ENCODE measurements around the gene BTN3A1.

Gene BTN3A1

DNA sequence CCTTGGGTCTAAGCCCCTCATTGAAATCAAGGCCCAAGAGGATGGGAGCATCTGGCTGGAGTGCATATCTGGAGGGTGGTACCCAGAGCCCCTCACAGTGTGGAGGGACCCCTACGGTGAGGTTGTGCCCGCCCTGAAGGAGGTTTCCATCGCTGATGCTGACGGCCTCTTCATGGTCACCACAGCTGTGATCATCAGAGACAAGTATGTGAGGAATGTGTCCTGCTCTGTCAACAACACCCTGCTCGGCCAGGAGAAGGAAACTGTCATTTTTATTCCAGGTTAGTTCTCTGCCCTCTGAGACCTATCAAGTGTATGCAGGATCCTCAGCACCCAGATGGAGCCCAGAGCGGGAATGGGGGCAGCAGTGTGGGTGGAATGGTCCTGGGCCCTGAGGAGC is 14.1 kb upstream of the BTN3A1 start:
- ATAC-seq (replicated peaks) (no peak), DNase-seq (no peak)
- peaks cover 43 to 64% of the 10 kb centered on the region in 2 donors for H3K4me1 Mint-ChIP-seq
- H3K36me3 Mint-ChIP-seq, result peaks cover 51 to 68% of the 10 kb centered on the region in 2 donors
- H3K9me3 Mint-ChIP-seq, result no peaks in the 10 kb centered on the region
- no peaks in the 10 kb centered on the region for H3K27me3 Mint-ChIP-seq
- H3K27ac Mint-ChIP-seq, result peak overlapping the region; percentile 68
- peak overlapping the region in 1 of 2 donors; percentile 7 for H3K4me3 Mint-ChIP-seq

- Mint-ChIP-seq H3K4me3 (no peak overlapping the region), H3K4me1 (peaks cover 47 to 67% of the 10 kb centered on the region in 2 donors)
Observed at GRCh38 chr6:26388441-26388840, 13.6 kb upstream of the BTN3A1 start.

GRCh38 chr6:26389349-26389894 is 12.7 kb upstream of the BTN3A1 start:
- H3K4me1 Mint-ChIP-seq, result peaks cover 44 to 63% of the 10 kb centered on the region in 2 donors
- H3K27ac Mint-ChIP-seq, result no peak overlapping the region
- DNase-seq (no peak), ATAC-seq (replicated peaks) (peak in 1 of 2 donors; percentile 26)
- no peaks in the 10 kb centered on the region for H3K9me3 Mint-ChIP-seq
- H3K27me3 Mint-ChIP-seq, result no peaks in the 10 kb centered on the region
- H3K36me3 Mint-ChIP-seq, result peaks cover 53 to 70% of the 10 kb centered on the region in 2 donors
- H3K4me3 Mint-ChIP-seq, result no peak overlapping the region

More at GRCh38 chr6:26388441-26388840, 13.6 kb upstream of the BTN3A1 start:
- H3K9me3 Mint-ChIP-seq, result no peaks in the 10 kb centered on the region
- no peak for DNase-seq
- H3K27me3 Mint-ChIP-seq, result no peaks in the 10 kb centered on the region
- ATAC-seq (replicated peaks), result no peak
- H3K27ac Mint-ChIP-seq, result peak overlapping the region; percentile 68
- peaks cover 54 to 70% of the 10 kb centered on the region in 2 donors for H3K36me3 Mint-ChIP-seq

DNA sequence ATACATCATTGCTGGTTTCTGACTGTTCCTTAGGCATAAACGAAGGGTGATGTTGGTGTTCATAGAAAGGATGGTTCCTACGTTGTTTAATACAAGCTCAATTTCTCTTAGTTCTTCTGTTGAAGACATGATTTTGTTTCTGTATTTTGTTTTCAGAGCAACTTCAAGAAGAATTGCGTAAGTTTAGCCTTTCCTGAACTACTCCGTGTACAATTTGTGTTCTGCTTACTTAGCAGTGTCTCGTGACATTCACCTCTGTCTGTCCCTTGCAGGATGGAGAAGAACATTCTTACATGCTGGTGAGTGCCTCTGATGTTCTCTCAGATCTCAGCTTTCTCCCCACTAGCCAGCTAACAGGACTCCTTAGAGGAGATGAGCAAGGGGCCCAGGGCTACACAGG is 11.5 kb upstream of the BTN3A1 start:
- DNase-seq, result no peak
- H3K27me3 Mint-ChIP-seq, result no peaks in the 10 kb centered on the region

GRCh38 chr6:26392932-26393636 is 9.0 kb upstream of the BTN3A1 start:
- Mint-ChIP-seq H3K27me3 (no peaks in the 10 kb centered on the region), H3K4me1 (peaks cover 39 to 53% of the 10 kb centered on the region in 2 donors), H3K9me3 (no peaks in the 10 kb centered on the region), H3K27ac (peak overlapping the region; percentile 56), H3K4me3 (no peak overlapping the region), H3K36me3 (peaks cover 38 to 66% of the 10 kb centered on the region in 2 donors)
- DNase-seq (no peak), ATAC-seq (replicated peaks) (peak; percentile 62 to 63)

More for the DNA sequence above, 11.5 kb upstream of the BTN3A1 start:
- H3K9me3 Mint-ChIP-seq, result no peaks in the 10 kb centered on the region
- H3K36me3 Mint-ChIP-seq, result peaks cover 51 to 67% of the 10 kb centered on the region in 2 donors
- no peak overlapping the region for H3K27ac Mint-ChIP-seq
- H3K4me3 Mint-ChIP-seq, result no peak overlapping the region
- no peak for ATAC-seq (replicated peaks)
- peaks cover 43 to 55% of the 10 kb centered on the region in 2 donors for H3K4me1 Mint-ChIP-seq

- H3K36me3 Mint-ChIP-seq, result peaks cover 29 to 60% of the 10 kb centered on the region in 2 donors
- DNase-seq, result no peak
- H3K4me1 Mint-ChIP-seq, result peaks cover 32 to 41% of the 10 kb centered on the region in 2 donors
- no peaks in the 10 kb centered on the region for H3K9me3 Mint-ChIP-seq
- ATAC-seq (replicated peaks), result no peak
- no peak overlapping the region for H3K4me3 Mint-ChIP-seq
- no peaks in the 10 kb centered on the region for H3K27me3 Mint-ChIP-seq
- H3K27ac Mint-ChIP-seq, result no peak overlapping the region
Observed at GRCh38 chr6:26394289-26394688, 7.8 kb upstream of the BTN3A1 start.

GRCh38 chr6:26398555-26398954 is 3.5 kb upstream of the BTN3A1 start:
- no peak for DNase-seq

GRCh38 chr6:26400626-26401025 is 1.4 kb upstream of the BTN3A1 start:
- Mint-ChIP-seq H3K9me3 (no peaks in the 10 kb centered on the region), H3K27ac (peak overlapping the region; percentile 82), H3K27me3 (no peaks in the 10 kb centered on the region), H3K4me1 (peaks cover 36 to 67% of the 10 kb centered on the region in 2 donors), H3K36me3 (peaks cover 6 to 21% of the 10 kb centered on the region in 2 donors), H3K4me3 (no peak overlapping the region)
- no peak for DNase-seq
- peak; percentile 39 for ATAC-seq (replicated peaks)

More at GRCh38 chr6:26398555-26398954, 3.5 kb upstream of the BTN3A1 start:
- Mint-ChIP-seq H3K27me3 (no peaks in the 10 kb centered on the region), H3K9me3 (no peaks in the 10 kb centered on the region), H3K4me1 (peaks cover 27 to 50% of the 10 kb centered on the region in 2 donors), H3K36me3 (peaks cover 6 to 22% of the 10 kb centered on the region in 2 donors), H3K4me3 (no peak overlapping the region), H3K27ac (no peak overlapping the region)
- no peak for ATAC-seq (replicated peaks)

DNA sequence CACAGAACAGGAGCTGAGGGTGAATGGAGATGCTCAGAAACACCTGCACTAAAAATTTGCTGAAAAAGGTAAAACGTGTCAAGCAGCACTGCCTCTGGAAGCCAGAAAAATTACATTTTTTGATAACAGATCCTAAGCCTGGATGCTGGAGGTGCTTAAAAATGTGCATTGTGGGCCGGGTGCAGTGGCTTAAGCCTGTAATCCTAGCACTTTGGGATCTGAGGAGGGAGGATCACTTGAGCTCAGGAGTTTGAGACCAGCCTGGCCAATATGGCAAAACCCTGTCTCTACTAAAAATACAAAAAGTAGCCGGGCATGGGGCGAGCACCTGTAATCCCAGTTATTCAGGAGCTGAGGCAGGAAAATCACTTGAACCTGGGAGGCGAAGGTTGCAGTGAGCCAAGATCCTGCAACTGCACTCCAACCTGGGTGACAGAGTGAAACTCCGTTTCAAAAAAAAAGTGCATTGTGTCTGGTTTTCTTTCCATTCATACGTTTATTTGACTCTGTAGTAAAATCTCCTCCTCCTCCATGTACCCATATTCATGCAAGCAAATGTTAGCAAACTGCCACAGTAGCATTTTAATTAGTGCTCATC is 587 bp upstream of the BTN3A1 start:
- H3K36me3 Mint-ChIP-seq, result peaks cover 8 to 19% of the 10 kb centered on the region in 2 donors
- H3K4me1 Mint-ChIP-seq, result peaks cover 35 to 64% of the 10 kb centered on the region in 2 donors
- H3K4me3 Mint-ChIP-seq, result peak overlapping the region; percentile 92
- DNase-seq (no peak), ATAC-seq (replicated peaks) (peak in 1 of 2 donors; percentile 9)
- no peaks in the 10 kb centered on the region for H3K9me3 Mint-ChIP-seq
- H3K27ac Mint-ChIP-seq, result peak overlapping the region; percentile 98
- H3K27me3 Mint-ChIP-seq, result no peaks in the 10 kb centered on the region

GRCh38 chr6:26403893-26404292 is 1.8 kb downstream of the BTN3A1 start:
- H3K4me3 Mint-ChIP-seq, result peak overlapping the region in 1 of 2 donors; percentile 45
- H3K27me3 Mint-ChIP-seq, result no peaks in the 10 kb centered on the region
- no peaks in the 10 kb centered on the region for H3K9me3 Mint-ChIP-seq
- ATAC-seq (replicated peaks) (no peak), DNase-seq (no peak)
- no peak overlapping the region for H3K27ac Mint-ChIP-seq
- H3K4me1 Mint-ChIP-seq, result peaks cover 39 to 64% of the 10 kb centered on the region in 2 donors
- H3K36me3 Mint-ChIP-seq, result peaks cover 13 to 29% of the 10 kb centered on the region in 2 donors

- no peak for ATAC-seq (replicated peaks)
- Mint-ChIP-seq H3K27ac (peak overlapping the region; percentile 56), H3K4me3 (peak overlapping the region; percentile 17 to 44), H3K27me3 (no peaks in the 10 kb centered on the region), H3K36me3 (peaks cover 17 to 31% of the 10 kb centered on the region in 2 donors), H3K9me3 (no peaks in the 10 kb centered on the region), H3K4me1 (peaks cover 39 to 64% of the 10 kb centered on the region in 2 donors)
- DNase-seq, result no peak
Observed at GRCh38 chr6:26404546-26404945, 2.5 kb downstream of the BTN3A1 start.

- H3K4me1 Mint-ChIP-seq, result peaks cover 28 to 46% of the 10 kb centered on the region in 2 donors
- ATAC-seq (replicated peaks) (no peak), DNase-seq (no peak)
- no peak overlapping the region for H3K4me3 Mint-ChIP-seq
- no peaks in the 10 kb centered on the region for H3K27me3 Mint-ChIP-seq
- H3K9me3 Mint-ChIP-seq, result no peaks in the 10 kb centered on the region
- no peak overlapping the region for H3K27ac Mint-ChIP-seq
- H3K36me3 Mint-ChIP-seq, result peaks cover 49 to 75% of the 10 kb centered on the region in 2 donors
Observed at GRCh38 chr6:26408828-26409730, 7.0 kb downstream of the BTN3A1 start.

- peaks cover 19 to 35% of the 10 kb centered on the region in 2 donors for H3K4me1 Mint-ChIP-seq
- H3K27ac Mint-ChIP-seq, result no peak overlapping the region
Observed at GRCh38 chr6:26411751-26412150, 9.7 kb downstream of the BTN3A1 start.

GRCh38 chr6:26412228-26412627 is 10.2 kb downstream of the BTN3A1 start:
- peaks cover 16 to 31% of the 10 kb centered on the region in 2 donors for H3K4me1 Mint-ChIP-seq
- H3K9me3 Mint-ChIP-seq, result peaks cover 5 to 7% of the 10 kb centered on the region in 2 donors
- H3K36me3 Mint-ChIP-seq, result peaks cover 51 to 79% of the 10 kb centered on the region in 2 donors
- DNase-seq (no peak), ATAC-seq (replicated peaks) (no peak)
- H3K27ac Mint-ChIP-seq, result peak overlapping the region; percentile 37
- H3K27me3 Mint-ChIP-seq, result no peaks in the 10 kb centered on the region
- no peak overlapping the region for H3K4me3 Mint-ChIP-seq

More at GRCh38 chr6:26411751-26412150, 9.7 kb downstream of the BTN3A1 start:
- Mint-ChIP-seq H3K4me3 (no peak overlapping the region), H3K9me3 (peaks cover 3% of the 10 kb centered on the region in 2 donors), H3K36me3 (peaks cover 51 to 80% of the 10 kb centered on the region in 2 donors), H3K27me3 (no peaks in the 10 kb centered on the region)
- DNase-seq, result no peak
- ATAC-seq (replicated peaks), result no peak

All from stimulated activated naive B cell treated with anti-CD40 and anti-IgM and Interleukin-4, amounts not matched to agents 10 μg/mL and 1 μg/mL and 100 μg/mL, for 72 hours (primary cell).